ENCODE measurements around the gene CUEDC1. TPM values are rescaled to one million over a fixed set of nuclear protein-coding genes. Genes with fewer than 3 reads are reported as not detected.
"Not testable (repeated sequence)": the region's sequence is repeated elsewhere in the genome, so short reads cannot be mapped to it uniquely, and the experiment has no call there.

Gene CUEDC1
- total and polyA plus RNA-seq, 8 donors: 16.5 to 30.4 (median 21.7) TPM

GRCh38 chr17:57852092-57852954 lies 102.9 kb downstream of the CUEDC1 start:
- Histone ChIP-seq H3K27me3 (no peaks in the 10 kb centered on the region), H3K4me1 (peaks cover 21 to 39% (median 26%) of the 10 kb centered on the region in 3 donors), H3K36me3 (no peaks in the 10 kb centered on the region), H3K27ac (peak overlapping the region; percentile 16 to 96 (median 73)), H3K9me3 (no peaks in the 10 kb centered on the region), H3K4me3 (no peak overlapping the region)
- DNase-seq (no peak), ATAC-seq (no peak), FAIRE-seq (no peak)
- WGBS, 2 donors: 39 to 46% methylated on average over 9 of the region's 9 CpGs
- intact Hi-C loops (cut with DNase I): loop anchor here in 1 of 3 donors (10.0 kb wide), 1 partner anchor 262 kb away; no protein-coding TSS in a partner anchor
- TF ChIP-seq CTCF (IDR thresholded peaks at IDR 0.05): no peak

- no peaks in the 10 kb centered on the region for H3K9me3 ChIP-seq
- H3K4me3 ChIP-seq: peak within 1 kb of the TSS; percentile 75 to 92 (median 84)
- ATAC-seq (peak; percentile 92 to 97 (median 94)), DNase-seq (peak; percentile 95 to 99 (median 98)), FAIRE-seq (peak; percentile 78)
- WGBS, 2 donors: 0 to 1% methylated on average over 54 to 57 of the region's 57 CpGs
- TF ChIP-seq CTCF (IDR thresholded peaks at IDR 0.05): no peak
- H3K36me3 ChIP-seq: peaks cover 0 to 5% (median 0%) of the 10 kb centered on the region in 3 donors
- H3K27me3 ChIP-seq: no peaks in the 10 kb centered on the region
- intact Hi-C loops (cut with DNase I): loop anchor here in 1 of 3 donors (10.0 kb wide), 1 partner anchor 265 kb away; no protein-coding TSS in a partner anchor
- peaks cover 21 to 39% (median 26%) of the 10 kb centered on the region in 3 donors for H3K4me1 ChIP-seq
- peak within 1 kb of the TSS; percentile 53 to 96 (median 86) for H3K27ac ChIP-seq
These were observed 105.1 kb downstream of the CUEDC1 start, which contains the start of gene MRPS23 for GRCh38 chr17:57849874-57850754. Gene MRPS23, minus strand, starts transcription at chr17:57850044. Its CDS starts 34 bp downstream, at chr17:57850010.

GRCh38 chr17:57849163-57849873 lies 105.9 kb downstream of the CUEDC1 start:
- no peak for ATAC-seq
- WGBS, 2 donors: 9 to 10% methylated on average over 27 of the region's 27 CpGs

GRCh38 chr17:57846056-57846945 lies 108.9 kb downstream of the CUEDC1 start:
- H3K4me1 ChIP-seq: peaks cover 5 to 18% (median 7%) of the 10 kb centered on the region in 3 donors
- ATAC-seq; H3K4me3 ChIP-seq; DNase-seq; FAIRE-seq; intact Hi-C loops (cut with DNase I); H3K36me3 ChIP-seq; H3K9me3 ChIP-seq; H3K27me3 ChIP-seq; H3K27ac ChIP-seq: not testable (repeated sequence)
- WGBS, 2 donors: 86 to 88% methylated on average over 16 to 31 of the region's 32 CpGs

More at GRCh38 chr17:57849163-57849873, 105.9 kb downstream of the CUEDC1 start:
- Histone ChIP-seq H3K36me3 (peaks cover 0 to 9% (median 0%) of the 10 kb centered on the region in 3 donors), H3K4me3 (peak overlapping the region; percentile 75 to 92 (median 84)), H3K27ac (peak overlapping the region; percentile 38 to 96 (median 70)), H3K4me1 (peaks cover 21 to 39% (median 26%) of the 10 kb centered on the region in 3 donors), H3K27me3 (no peaks in the 10 kb centered on the region), H3K9me3 (no peaks in the 10 kb centered on the region)
- intact Hi-C loops (cut with DNase I): no loop called here
- TF ChIP-seq CTCF (IDR thresholded peaks at IDR 0.05): no peak
- no peak for DNase-seq
- no peak for FAIRE-seq
